Ovary (tissue), 3 donors: ENCODE measurements around the gene SORCS3.

ENCODE experiments used
- POLR2A ChIP-seq: fragments of 450-650 bp; IDR thresholded peaks from one replicate; pipeline ENCODE4 v1.6.1; 2017; ENCODE audit warnings: antibody characterized with exemption, mild to moderate bottlenecking, moderate library complexity
- TF ChIP-seq, protein P1 (sequence below), 3 donors: fragments of 450-650 bp in 2 of 3; fragments of 200-600 bp in 1 of 3; IDR thresholded peaks; one replicate each; pipeline versions ENCODE4 v1.5.1 to v1.8.0; 2016 to 2022; ENCODE audit warnings: antibody characterized with exemption in 3 of 3, mild to moderate bottlenecking in 1 of 3
- donor health status: DM: no; HTN: no; CAD: no.

DNA sequence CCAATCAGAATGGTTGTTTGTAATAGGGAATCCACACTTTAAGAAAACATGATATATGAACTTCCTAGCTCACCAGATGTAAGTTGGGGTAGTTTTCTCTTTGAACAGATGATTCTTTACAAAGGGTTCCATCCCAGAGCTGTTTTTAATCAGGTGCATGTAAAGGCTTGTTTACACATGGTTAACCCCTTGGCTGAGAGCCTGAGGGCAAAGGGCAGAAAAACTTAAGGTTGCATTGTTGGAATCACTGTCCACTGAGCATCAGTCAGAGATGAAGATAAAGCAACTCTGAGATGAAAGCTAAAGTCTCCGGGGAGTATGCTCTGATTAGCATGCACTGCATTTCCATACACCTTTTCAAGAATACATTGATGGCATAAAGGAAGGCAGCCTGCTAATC is 518.2 kb downstream of the SORCS3 start:
- TF ChIP-seq, protein P1, sequence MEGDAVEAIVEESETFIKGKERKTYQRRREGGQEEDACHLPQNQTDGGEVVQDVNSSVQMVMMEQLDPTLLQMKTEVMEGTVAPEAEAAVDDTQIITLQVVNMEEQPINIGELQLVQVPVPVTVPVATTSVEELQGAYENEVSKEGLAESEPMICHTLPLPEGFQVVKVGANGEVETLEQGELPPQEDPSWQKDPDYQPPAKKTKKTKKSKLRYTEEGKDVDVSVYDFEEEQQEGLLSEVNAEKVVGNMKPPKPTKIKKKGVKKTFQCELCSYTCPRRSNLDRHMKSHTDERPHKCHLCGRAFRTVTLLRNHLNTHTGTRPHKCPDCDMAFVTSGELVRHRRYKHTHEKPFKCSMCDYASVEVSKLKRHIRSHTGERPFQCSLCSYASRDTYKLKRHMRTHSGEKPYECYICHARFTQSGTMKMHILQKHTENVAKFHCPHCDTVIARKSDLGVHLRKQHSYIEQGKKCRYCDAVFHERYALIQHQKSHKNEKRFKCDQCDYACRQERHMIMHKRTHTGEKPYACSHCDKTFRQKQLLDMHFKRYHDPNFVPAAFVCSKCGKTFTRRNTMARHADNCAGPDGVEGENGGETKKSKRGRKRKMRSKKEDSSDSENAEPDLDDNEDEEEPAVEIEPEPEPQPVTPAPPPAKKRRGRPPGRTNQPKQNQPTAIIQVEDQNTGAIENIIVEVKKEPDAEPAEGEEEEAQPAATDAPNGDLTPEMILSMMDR (IDR thresholded peaks at IDR 0.05): no peak
- TF ChIP-seq POLR2A: no peak
